Osteoblast (primary cell): ENCODE measurements around the gene TMPRSS2. TPM values are rescaled to one million over a fixed set of nuclear protein-coding genes. Genes with fewer than 3 reads are reported as not detected.

Source experiments
- DNase-seq: peaks from one replicate; pipeline ENCODE4 v3.0.0; 2011; ENCODE audit warnings: low spot score, mixed read lengths; ENCODE audit not compliant: insufficient read length; ENCODE audit errors: missing footprints
- H2AFZ ChIP-seq: 2 replicates; pipeline ENCODE4 v1.6.0; 2011; ENCODE audit warnings: mild to moderate bottlenecking, low read length
- H3K27ac ChIP-seq: 2 replicates; pipeline ENCODE4 v1.5.1; 2011; ENCODE audit warnings: mild to moderate bottlenecking, low read depth, low read length, moderate library complexity
- H3K27me3 ChIP-seq: 2 replicates; pipeline ENCODE4 v1.6.0; 2012; ENCODE audit warnings: mild to moderate bottlenecking, control low read depth, inconsistent platforms, low read length, moderate library complexity; ENCODE audit not compliant: insufficient read depth
- H3K36me3 ChIP-seq: 2 replicates; pipeline ENCODE4 v1.5.1; 2011; ENCODE audit warnings: mild to moderate bottlenecking, low read length, control low read depth, moderate library complexity; ENCODE audit not compliant: insufficient read depth
- H3K4me1 ChIP-seq: 2 replicates; pipeline ENCODE4 v1.5.1; 2011; ENCODE audit warnings: mild to moderate bottlenecking, low read length, control low read depth, moderate library complexity; ENCODE audit not compliant: insufficient read depth
- H3K4me2 ChIP-seq: 2 replicates; pipeline ENCODE4 v1.6.0; 2011; ENCODE audit warnings: mild to moderate bottlenecking, low read length; ENCODE audit not compliant: insufficient read depth
- H3K4me3 ChIP-seq: fragments of 200-600 bp; sonication (generic); 3 replicates; pipeline ENCODE4 v1.5.1; 2012; ENCODE audit warnings: mild to moderate bottlenecking, low read length, inconsistent platforms; ENCODE audit not compliant: insufficient read depth
- H3K79me2 ChIP-seq: 2 replicates; pipeline ENCODE4 v1.6.0; 2012; ENCODE audit warnings: mild to moderate bottlenecking, low read length, control low read depth, inconsistent platforms; ENCODE audit not compliant: insufficient read depth
- H3K9me3 ChIP-seq: 2 replicates; pipeline ENCODE4 v1.5.1; 2011; ENCODE audit warnings: low read depth, low read length, control low read depth
- H4K20me1 ChIP-seq: 2 replicates; pipeline ENCODE4 v1.6.0; 2012; ENCODE audit warnings: mild to moderate bottlenecking, low read length, control low read depth; ENCODE audit not compliant: insufficient read depth
- total RNA-seq: library from RNA; depleted of rRNA; stranded (reverse); fragments of >200 nt; gene quantifications from 2 replicates; pipeline ENCODE4 v1.2.3, GENCODE V29; 2012
- TF ChIP-seq, protein P1 (sequence below): IDR thresholded peaks from 2 replicates; pipeline ENCODE4 v1.5.1; 2011; ENCODE audit warnings: mild to moderate bottlenecking, low read depth, low read length, moderate library complexity; ENCODE audit errors: extremely low read depth

Gene TMPRSS2
- total RNA-seq, 1 donor, result not detected

DNA sequence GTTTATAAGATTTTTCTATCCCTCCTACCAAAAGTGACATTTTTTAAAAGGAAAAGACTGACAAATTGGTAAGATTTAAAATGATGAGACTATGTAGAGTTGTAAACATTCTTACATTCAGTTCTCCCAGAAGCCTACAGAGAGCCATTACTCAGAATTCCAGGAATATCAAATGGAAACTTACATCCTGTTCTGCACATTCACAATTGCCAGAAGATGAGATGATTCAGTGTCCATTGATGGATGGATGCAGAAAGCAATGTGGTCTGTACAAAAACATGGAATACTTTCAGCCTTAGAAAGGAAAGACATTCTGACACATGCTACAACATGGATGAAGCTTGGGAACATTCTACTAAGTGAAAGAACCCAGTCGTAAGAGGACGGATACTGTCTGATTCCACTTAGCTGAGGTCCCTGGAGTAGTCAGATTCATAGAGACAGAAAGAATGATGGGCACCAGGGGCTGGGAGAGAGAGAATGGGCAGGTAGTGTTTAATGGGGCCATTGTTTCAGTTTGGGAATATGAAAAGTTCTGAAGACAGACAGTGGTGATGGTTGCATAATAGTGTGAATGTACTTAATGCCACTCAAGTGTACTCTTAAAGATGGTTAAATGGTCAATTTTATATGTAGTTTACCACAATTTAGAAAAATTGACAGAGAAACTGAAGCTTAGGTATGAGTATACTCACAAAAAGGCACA lies 65.3 kb downstream of the TMPRSS2 start:
- Histone ChIP-seq H3K4me3 (no peak overlapping the region), H3K9me3 (no peaks in the 10 kb centered on the region), H3K36me3 (no peaks in the 10 kb centered on the region), H3K79me2 (no peaks in the 10 kb centered on the region), H3K27ac (no peak overlapping the region), H3K4me1 (no peaks in the 10 kb centered on the region), H4K20me1 (no peaks in the 10 kb centered on the region), H3K27me3 (no peaks in the 10 kb centered on the region), H3K4me2 (no peak overlapping the region), H2AFZ (no peak overlapping the region)
- TF ChIP-seq, protein P1, sequence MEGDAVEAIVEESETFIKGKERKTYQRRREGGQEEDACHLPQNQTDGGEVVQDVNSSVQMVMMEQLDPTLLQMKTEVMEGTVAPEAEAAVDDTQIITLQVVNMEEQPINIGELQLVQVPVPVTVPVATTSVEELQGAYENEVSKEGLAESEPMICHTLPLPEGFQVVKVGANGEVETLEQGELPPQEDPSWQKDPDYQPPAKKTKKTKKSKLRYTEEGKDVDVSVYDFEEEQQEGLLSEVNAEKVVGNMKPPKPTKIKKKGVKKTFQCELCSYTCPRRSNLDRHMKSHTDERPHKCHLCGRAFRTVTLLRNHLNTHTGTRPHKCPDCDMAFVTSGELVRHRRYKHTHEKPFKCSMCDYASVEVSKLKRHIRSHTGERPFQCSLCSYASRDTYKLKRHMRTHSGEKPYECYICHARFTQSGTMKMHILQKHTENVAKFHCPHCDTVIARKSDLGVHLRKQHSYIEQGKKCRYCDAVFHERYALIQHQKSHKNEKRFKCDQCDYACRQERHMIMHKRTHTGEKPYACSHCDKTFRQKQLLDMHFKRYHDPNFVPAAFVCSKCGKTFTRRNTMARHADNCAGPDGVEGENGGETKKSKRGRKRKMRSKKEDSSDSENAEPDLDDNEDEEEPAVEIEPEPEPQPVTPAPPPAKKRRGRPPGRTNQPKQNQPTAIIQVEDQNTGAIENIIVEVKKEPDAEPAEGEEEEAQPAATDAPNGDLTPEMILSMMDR, result no peak
- DNase-seq, result no peak

DNA sequence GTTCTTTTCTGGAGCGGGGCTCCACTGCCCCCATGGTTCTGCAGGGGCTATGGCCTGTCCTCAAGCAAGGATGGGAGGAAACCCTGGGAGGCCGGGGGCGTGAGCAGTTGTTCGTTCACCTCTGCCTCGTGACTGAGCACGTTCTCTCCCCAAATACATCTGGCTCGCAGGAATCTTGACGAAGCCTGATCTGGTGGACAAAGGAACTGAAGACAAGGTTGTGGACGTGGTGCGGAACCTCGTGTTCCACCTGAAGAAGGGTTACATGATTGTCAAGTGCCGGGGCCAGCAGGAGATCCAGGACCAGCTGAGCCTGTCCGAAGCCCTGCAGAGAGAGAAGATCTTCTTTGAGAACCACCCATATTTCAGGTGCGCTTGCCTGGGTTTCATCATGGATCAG lies 66.4 kb downstream of the TMPRSS2 start:
- H3K4me1 ChIP-seq, result no peaks in the 10 kb centered on the region
- H2AFZ ChIP-seq, result no peak overlapping the region
- DNase-seq, result no peak
- no peaks in the 10 kb centered on the region for H3K27me3 ChIP-seq
- no peak overlapping the region for H3K4me2 ChIP-seq
- H4K20me1 ChIP-seq, result no peaks in the 10 kb centered on the region
- H3K9me3 ChIP-seq, result no peaks in the 10 kb centered on the region
- H3K36me3 ChIP-seq, result no peaks in the 10 kb centered on the region
- TF ChIP-seq, protein P1, result no peak
- no peak overlapping the region for H3K27ac ChIP-seq
- H3K79me2 ChIP-seq, result no peaks in the 10 kb centered on the region
- H3K4me3 ChIP-seq, result no peak overlapping the region

DNA sequence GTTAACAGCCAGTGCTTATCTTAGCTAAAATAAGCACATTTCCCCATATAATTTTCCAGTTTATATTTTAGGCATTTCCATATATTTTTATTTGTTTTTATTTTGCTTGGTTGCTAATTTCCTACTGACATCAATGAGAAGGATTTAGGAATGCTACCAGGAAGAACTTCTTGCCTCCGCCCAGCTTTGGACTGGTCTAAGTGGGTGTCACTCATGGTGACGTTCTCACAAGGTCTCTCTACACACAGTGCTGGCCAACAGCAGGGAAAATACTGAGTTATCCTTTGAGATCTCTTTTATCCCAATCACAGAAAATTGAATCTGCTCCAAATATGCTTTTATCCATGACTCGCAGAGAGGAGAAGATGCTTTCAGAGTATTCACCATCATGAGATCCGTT lies 68.7 kb downstream of the TMPRSS2 start:
- H3K27me3 ChIP-seq, result no peaks in the 10 kb centered on the region
- DNase-seq, result no peak

DNA sequence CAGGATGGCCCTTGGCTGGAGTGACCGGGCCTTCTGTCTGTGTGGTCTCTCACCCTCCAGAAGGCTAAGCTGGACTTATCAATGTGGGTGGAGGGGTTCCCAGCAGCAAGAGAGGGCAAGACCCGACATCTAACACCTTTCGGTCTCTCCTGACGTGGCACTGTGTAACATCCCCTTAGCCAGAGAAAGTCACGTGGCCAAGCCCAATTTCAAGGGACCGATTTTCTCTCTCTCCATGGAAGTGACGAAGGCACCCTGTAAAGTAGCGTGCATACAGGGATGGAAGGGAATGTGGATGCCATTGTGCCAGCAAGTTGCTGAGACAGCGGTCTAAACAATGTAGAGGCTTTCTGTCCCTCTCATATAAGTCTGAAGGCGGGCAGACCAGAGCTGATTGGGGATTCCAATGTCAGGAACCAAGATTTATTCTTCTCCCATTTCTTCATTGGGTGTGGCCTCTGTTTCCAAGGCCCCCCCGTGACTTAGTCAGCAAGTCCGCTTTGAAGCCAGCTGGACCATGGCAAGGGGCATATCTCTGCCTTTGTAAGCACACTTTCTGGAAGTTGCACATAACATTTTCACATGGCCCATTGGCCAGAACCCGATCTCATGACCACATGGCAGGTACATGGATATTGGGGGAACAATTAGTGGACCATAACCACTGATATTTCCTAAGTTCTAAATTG lies 69.4 kb downstream of the TMPRSS2 start:
- no peak overlapping the region for H2AFZ ChIP-seq
- H3K4me3 ChIP-seq, result no peak overlapping the region
- H3K79me2 ChIP-seq, result no peaks in the 10 kb centered on the region
- H3K27ac ChIP-seq, result no peak overlapping the region
- TF ChIP-seq, protein P1, result no peak
- H3K36me3 ChIP-seq, result no peaks in the 10 kb centered on the region
- H3K9me3 ChIP-seq, result no peaks in the 10 kb centered on the region
- H4K20me1 ChIP-seq, result no peaks in the 10 kb centered on the region
- DNase-seq, result no peak
- H3K4me1 ChIP-seq, result no peaks in the 10 kb centered on the region
- H3K4me2 ChIP-seq, result no peak overlapping the region
- H3K27me3 ChIP-seq, result no peaks in the 10 kb centered on the region

More for the DNA sequence above, 68.7 kb downstream of the TMPRSS2 start:
- Histone ChIP-seq H3K4me1 (no peaks in the 10 kb centered on the region), H3K4me3 (no peak overlapping the region), H3K27ac (no peak overlapping the region), H3K9me3 (no peaks in the 10 kb centered on the region), H4K20me1 (no peaks in the 10 kb centered on the region), H3K79me2 (no peaks in the 10 kb centered on the region), H2AFZ (no peak overlapping the region), H3K4me2 (no peak overlapping the region), H3K36me3 (no peaks in the 10 kb centered on the region)
- TF ChIP-seq, protein P1, result no peak
